GM12873 (cell line): ENCODE data around the gene ERLEC1.
A peak's percentile ranks its signal among the peaks of the same experiment; 100 is the strongest.

Experiments used
- TF ChIP-seq, protein P1 (sequence below): IDR thresholded peaks from 2 replicates; pipeline ENCODE4 v1.5.1; 2012; ENCODE audit warnings: low read depth, mild to moderate bottlenecking, moderate library complexity, low read length, control low read depth; ENCODE audit not compliant: insufficient read depth; ENCODE audit errors: missing control alignments

ERLEC1 gene

DNA sequence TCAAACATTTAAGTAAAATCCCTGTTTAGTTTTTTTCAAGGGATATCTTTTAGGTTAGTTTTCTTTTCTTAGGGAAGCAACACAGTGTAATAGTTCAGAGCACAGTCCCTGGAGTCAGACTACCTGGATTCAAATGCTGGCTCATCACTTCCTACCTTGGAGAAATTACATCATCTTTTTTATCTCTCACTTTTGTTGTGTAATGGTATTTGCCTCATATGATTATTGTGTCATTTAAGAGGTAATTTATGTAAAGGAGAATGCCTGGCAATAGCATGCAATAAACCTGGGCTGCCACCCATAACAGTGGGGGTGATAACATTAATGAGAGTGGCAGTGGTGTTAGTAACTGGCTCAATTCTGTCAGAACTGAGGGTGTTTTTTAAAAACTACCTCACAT, 26.3 kb downstream of the ERLEC1 start:
- TF ChIP-seq, protein P1, sequence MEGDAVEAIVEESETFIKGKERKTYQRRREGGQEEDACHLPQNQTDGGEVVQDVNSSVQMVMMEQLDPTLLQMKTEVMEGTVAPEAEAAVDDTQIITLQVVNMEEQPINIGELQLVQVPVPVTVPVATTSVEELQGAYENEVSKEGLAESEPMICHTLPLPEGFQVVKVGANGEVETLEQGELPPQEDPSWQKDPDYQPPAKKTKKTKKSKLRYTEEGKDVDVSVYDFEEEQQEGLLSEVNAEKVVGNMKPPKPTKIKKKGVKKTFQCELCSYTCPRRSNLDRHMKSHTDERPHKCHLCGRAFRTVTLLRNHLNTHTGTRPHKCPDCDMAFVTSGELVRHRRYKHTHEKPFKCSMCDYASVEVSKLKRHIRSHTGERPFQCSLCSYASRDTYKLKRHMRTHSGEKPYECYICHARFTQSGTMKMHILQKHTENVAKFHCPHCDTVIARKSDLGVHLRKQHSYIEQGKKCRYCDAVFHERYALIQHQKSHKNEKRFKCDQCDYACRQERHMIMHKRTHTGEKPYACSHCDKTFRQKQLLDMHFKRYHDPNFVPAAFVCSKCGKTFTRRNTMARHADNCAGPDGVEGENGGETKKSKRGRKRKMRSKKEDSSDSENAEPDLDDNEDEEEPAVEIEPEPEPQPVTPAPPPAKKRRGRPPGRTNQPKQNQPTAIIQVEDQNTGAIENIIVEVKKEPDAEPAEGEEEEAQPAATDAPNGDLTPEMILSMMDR: no peak

DNA sequence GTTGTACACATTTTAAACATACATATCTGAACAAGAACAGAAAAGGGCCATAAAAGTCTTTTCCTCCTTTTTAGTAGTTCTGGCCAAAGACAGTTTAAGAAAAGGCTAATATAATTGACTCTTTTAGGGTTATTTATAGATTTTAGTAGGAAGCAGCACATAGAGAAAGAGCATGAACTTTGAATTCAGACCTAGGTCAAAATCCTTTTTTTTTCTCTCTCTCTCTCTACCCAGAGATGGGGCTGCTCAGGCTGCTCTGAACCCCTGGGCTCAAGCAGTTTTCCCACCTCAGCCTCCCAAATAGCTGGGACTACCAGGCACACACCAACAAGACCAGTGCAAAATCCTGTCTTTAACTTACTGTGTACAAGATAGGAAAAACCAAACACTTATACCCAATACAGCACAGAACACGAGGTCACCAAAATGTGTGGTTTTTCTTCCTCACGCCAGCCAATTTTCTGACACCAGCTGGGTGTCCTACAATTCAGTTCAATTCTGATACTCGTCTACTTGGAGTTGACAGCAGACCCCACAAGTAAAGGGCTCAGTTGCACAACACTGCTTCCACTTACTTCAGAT, 32.1 kb downstream of the ERLEC1 start:
- TF ChIP-seq, protein P1: no peak

DNA sequence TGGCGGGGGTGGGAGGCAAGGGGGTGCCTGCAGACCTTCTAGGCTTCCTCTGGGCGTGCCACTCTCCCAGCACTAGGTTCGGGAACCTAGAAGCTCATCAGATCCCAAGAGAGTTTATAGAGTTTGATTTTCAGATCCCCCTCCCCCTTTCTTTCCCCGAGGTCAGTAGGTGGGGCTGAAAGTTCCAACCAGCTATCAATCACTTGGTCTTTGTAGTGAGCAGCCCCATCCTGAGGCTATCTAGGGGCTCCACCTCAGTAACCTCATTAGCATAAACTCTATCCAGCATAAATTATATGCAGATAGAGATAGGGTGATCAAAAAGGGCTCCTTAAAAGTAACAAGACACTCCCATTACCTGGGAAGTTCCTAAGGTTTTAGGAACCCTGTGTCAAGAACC, 32.8 kb downstream of the ERLEC1 start:
- TF ChIP-seq, protein P1: no peak

DNA sequence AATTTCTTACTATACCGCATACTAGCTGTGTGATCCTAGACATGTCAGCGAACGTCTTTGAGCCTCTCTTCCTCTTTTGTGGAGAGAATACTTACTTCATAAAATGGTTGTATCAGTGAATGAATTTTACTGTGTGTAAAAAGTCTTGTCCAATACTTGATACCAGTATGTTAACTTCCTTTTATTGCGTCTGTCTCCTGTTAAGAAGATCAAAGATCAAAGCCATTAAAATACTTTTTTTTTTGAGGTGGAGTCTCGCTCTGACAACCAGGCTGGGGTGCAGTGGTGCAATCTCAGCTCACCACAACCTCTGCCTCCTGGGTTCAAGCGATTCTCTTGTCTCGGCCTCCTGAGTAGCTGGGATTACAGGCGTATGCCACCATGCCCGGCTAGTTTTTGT, 33.2 kb downstream of the ERLEC1 start:
- TF ChIP-seq, protein P1: no peak

DNA sequence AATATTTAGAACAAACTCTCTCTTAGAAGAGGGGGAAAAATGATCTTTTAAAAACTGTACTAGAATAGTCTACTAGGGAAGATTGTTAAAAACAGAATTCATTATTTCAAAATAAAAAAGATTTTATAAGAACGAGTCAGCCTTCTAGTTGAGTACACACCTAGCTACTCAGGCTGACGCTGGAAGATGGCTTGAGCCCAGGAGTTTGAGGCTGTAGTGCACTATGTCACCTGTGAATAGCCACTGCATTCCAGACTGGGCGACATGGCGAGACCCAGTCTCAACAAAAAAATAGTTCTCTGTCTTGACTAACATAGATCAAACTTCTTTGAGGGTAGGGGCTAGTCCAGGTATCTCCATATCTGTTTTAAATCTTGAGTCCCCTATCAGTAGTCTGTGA, 33.9 kb downstream of the ERLEC1 start:
- TF ChIP-seq, protein P1: no peak

DNA sequence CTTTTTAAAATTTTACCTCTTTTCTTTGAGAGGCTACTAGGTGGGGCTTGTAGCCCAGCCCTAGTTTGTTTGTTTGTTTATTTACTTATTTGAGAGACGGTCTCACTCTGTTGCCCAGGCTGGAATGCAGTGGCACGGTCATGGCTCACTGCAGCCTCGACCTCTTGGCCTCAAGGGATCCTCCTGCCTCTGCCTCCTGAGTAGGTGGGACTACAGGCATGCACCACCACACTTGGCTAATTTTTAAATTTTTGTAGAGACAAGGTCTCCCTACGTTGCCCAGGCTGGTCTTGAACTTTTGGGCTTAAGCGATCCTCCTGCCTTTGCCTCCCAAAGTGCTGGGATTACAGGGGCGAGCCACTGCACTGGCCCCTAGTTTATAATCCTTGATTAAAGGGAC, 35.0 kb downstream of the ERLEC1 start:
- TF ChIP-seq, protein P1: no peak

DNA sequence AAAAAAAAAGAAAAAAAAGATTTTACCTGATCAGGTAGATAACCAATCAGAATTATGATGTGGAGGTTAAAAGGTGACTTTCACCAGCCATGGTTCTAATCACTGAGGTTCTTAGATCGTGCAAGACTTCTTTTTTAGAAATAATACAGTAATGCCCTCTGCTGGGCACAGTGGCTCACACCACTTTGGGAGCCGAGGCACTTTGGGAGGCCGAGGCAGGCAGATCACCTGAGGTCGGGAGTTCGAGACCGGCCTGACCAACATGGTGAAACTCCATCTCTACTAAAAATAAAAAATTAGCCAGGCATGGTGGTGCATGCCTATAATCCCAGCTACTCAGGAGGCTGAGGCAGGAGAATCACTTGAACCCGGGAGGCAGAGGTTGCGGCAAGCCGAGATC, 36.8 kb downstream of the ERLEC1 start:
- TF ChIP-seq, protein P1: peak; percentile 30

DNA sequence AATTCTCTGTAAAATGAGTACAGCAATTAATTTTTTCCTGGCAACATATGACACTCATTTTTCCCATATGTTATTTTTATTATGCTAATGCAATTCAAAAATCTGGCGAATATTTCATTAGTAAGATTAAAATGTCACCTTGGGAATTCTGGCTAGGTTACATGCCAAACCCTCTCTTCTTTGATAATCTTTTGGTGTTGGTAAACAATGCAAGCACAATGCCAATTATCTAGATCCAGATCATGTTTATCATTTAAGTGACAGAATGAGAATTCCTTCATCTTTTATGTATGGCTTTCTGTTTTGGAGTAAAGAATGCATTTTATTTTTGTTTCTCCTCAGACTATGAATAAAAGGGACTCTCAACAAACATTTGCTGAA, 39.2 kb downstream of the ERLEC1 start:
- TF ChIP-seq, protein P1: no peak
